Measurements from ENCODE around the gene HPSE2.

Gene HPSE2

GRCh38 chr10:98676895-98677294 is 558.8 kb downstream of the HPSE2 start:
- DNase-seq (ENCODE audit: low spot score): no peak

- DNase-seq (ENCODE audit: low spot score): no peak
Measured at GRCh38 chr10:98675902-98676301, 559.8 kb downstream of the HPSE2 start.

- no peak for DNase-seq (ENCODE audit: low spot score)
Measured at GRCh38 chr10:98673171-98673782, 562.4 kb downstream of the HPSE2 start.

- no peak for DNase-seq (ENCODE audit: low spot score)
Measured at GRCh38 chr10:98667081-98667480, 568.6 kb downstream of the HPSE2 start.

GRCh38 chr10:98666276-98666675 is 569.4 kb downstream of the HPSE2 start:
- DNase-seq (ENCODE audit: low spot score): no peak

GRCh38 chr10:98664329-98665042 is 571.2 kb downstream of the HPSE2 start:
- peak; percentile 54 for DNase-seq (ENCODE audit: low spot score)

GRCh38 chr10:98659951-98660350 is 575.7 kb downstream of the HPSE2 start:
- no peak for DNase-seq (ENCODE audit: low spot score)

- no peak for DNase-seq (ENCODE audit: low spot score)
Measured at GRCh38 chr10:98655492-98655891, 580.2 kb downstream of the HPSE2 start.

GRCh38 chr10:98649170-98649569 is 586.5 kb downstream of the HPSE2 start:
- no peak for DNase-seq (ENCODE audit: low spot score)

- no peak for DNase-seq (ENCODE audit: low spot score)
Measured at GRCh38 chr10:98646998-98647917, 588.4 kb downstream of the HPSE2 start.

GRCh38 chr10:98644466-98644865 is 591.2 kb downstream of the HPSE2 start:
- no peak for DNase-seq (ENCODE audit: low spot score)

- DNase-seq (ENCODE audit: low spot score): peak; percentile 3
Measured at GRCh38 chr10:98642281-98642680, 593.4 kb downstream of the HPSE2 start.

- no peak for DNase-seq (ENCODE audit: low spot score)
Measured at GRCh38 chr10:98638920-98639319, 596.7 kb downstream of the HPSE2 start.

- DNase-seq (ENCODE audit: low spot score): no peak
Measured at GRCh38 chr10:98636921-98637329, 598.7 kb downstream of the HPSE2 start.

- no peak for DNase-seq (ENCODE audit: low spot score)
Measured at GRCh38 chr10:98632456-98633150, 603.0 kb downstream of the HPSE2 start.

GRCh38 chr10:98628206-98628605 is 607.4 kb downstream of the HPSE2 start:
- no peak for DNase-seq (ENCODE audit: low spot score)

GRCh38 chr10:98627711-98628110 is 607.9 kb downstream of the HPSE2 start:
- DNase-seq (ENCODE audit: low spot score): no peak

GRCh38 chr10:98624963-98625362 is 610.7 kb downstream of the HPSE2 start:
- no peak for DNase-seq (ENCODE audit: low spot score)

- DNase-seq (ENCODE audit: low spot score): no peak
Measured at GRCh38 chr10:98623176-98623575, 612.5 kb downstream of the HPSE2 start.

GRCh38 chr10:98621630-98622029 is 614.0 kb downstream of the HPSE2 start:
- no peak for DNase-seq (ENCODE audit: low spot score)

GRCh38 chr10:98620503-98620902 is 615.1 kb downstream of the HPSE2 start:
- DNase-seq (ENCODE audit: low spot score): no peak

- DNase-seq (ENCODE audit: low spot score): no peak
Measured at GRCh38 chr10:98619446-98619845, 616.2 kb downstream of the HPSE2 start.
